HG02885 (cell line): ENCODE data around the gene TADA3.

ENCODE experiments used
- ATAC-seq: cut with Tn5 transposase; IDR thresholded peaks from one replicate; pipeline ENCODE4 v1.9.1; 2021; ENCODE audit warnings: mild to moderate bottlenecking; ENCODE audit not compliant: unreplicated experiment, poor library complexity

TADA3 gene

DNA sequence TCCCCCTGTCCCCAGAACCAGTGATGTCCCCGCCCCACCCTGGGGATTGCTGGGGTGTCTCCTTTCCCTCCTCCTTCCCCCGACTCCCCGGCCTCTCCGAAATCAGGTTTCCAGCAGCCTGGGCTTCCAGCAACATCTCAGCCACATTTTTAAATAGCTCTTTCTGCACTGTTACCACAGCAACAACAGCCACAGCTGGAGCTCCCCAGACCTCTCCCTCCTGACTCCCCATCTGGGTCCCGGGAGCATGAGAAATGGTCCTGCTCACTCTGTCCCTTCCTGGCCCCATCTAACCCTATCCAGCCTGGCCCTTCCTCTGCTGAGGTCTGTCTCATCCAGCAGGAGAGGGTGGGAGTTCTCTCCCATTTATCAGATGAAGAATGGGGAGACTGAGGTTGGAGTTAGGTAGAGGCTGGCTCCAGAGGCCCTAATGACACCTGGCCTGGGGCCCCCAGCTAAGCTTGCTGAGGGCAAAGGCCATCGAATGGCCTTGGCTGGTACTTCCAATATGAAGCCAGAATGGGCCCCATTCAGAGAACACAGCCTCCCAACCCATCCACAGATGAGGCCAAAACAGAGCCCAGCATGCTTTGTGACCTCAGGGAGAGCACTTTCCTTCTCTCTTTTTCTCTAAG lies 24.0 kb downstream of the TADA3 start:
- ATAC-seq: no peak

DNA sequence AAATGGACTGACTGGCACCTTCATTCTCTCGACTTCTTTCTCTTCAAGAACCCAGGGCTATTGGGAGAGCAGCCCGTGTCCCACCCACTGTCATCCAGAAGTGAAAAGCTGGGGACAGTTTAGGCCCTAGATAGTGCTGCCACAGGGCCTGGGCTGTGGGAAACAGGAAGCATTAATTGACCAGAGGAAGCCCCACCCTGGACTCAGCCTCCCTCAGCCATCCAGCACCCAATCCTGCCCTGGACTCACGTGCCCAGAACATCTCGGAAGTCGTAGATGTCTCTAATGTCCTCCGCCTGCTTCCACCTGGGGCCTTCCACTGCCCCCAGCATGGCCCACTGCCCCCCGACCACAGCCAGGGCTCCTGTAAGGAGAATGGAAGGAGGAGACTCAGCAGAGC lies 24.9 kb downstream of the TADA3 start:
- no peak for ATAC-seq

DNA sequence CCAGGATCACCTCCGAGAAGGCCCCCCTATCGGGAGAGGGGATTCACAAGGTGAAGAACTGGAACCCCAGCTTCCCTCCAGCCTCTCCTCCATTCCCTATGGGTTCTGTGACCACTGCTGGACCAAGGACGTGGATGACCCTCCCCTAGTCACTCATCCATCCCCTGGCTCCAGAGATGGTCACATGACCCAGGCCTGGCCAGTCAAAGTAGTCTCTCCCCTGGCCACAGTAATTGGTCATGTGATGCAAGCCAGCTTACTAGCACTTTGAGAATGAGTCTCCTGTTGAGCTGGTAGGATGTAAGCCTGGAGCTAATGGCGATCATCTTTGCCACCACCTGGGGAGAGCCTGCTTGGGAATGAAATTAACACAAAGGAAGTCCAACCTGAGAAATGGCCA lies 26.4 kb downstream of the TADA3 start:
- no peak for ATAC-seq

DNA sequence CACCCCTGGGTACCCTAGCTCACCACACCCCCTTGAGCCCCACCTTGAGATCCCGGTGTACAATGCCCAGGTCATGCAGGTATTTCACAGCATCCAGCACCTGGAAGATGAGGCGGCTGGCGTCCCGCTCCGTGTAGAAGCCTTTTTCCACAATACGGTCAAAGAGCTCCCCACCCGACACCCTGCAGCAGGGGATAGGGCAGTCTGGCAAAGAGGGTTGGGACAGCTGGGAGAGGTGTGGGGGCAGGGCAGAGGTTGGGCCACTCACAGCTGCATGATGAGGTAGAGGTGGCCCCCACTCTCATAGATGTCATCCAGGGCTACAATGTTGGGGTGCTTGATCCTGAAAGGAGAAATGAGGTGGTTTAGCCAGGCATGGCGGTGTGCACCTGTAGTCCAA lies 29.4 kb downstream of the TADA3 start:
- no peak for ATAC-seq

GRCh38 chr3:9761919-9762318 lies 30.4 kb downstream of the TADA3 start:
- ATAC-seq: no peak

DNA sequence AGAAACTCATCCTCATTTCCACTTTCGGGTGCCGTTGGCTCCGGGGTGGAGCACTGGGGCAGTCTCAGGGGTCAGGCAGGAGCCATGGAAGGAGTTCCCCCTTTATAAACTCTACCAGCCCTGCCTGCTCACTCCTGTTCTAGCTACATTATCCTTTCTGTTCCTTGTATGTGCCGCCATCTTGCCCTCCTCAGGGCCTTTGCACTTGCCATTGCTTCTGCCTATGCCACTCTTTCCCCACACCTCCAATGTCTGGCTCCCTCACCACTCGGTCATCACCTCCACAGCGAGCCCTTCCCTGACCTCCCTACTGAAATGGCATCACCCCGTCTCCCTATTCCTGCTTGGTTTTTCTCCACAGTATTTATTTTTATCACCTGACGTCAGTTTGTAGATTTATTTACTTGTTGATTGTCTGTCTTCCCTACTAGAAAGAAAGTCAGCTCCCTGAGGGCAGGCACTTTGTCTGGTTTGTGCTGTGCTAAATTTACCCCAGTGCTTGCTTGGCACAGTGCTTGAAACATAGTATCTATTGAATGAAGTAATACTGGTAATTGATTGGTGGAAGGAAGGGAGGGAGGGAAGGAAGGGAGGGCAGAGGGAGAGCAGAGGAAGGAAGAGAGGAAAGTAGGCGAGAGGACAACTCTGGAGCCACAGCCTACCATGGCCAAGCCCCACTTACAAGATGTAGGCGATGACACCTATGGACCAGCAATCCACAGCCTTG lies 31.3 kb downstream of the TADA3 start:
- no peak for ATAC-seq

DNA sequence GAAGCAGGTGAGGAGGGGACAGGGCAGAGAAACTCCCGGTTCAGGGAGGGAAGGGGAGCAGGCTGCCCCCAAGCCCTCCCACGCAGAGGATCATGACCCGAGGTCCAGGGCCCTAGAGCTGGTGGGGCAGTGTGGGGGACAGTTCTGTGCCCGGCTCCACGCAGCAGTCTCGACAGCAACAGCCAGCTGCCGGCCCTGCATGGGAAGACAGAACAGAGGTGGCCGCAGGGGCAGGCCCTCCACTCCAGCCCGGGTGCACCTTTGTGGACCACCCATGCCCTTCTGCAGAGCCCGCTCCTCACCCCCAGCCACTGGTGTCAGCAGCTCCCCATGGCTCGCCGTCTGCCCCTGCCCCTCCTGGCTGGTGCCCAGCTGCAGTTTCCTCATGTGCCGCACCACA lies 34.8 kb downstream of the TADA3 start:
- no peak for ATAC-seq

- no peak for ATAC-seq
Measured at GRCh38 chr3:9754678-9755077, 37.6 kb downstream of the TADA3 start.

- ATAC-seq: no peak
Measured at GRCh38 chr3:9750556-9751411, 41.5 kb downstream of the TADA3 start.

DNA sequence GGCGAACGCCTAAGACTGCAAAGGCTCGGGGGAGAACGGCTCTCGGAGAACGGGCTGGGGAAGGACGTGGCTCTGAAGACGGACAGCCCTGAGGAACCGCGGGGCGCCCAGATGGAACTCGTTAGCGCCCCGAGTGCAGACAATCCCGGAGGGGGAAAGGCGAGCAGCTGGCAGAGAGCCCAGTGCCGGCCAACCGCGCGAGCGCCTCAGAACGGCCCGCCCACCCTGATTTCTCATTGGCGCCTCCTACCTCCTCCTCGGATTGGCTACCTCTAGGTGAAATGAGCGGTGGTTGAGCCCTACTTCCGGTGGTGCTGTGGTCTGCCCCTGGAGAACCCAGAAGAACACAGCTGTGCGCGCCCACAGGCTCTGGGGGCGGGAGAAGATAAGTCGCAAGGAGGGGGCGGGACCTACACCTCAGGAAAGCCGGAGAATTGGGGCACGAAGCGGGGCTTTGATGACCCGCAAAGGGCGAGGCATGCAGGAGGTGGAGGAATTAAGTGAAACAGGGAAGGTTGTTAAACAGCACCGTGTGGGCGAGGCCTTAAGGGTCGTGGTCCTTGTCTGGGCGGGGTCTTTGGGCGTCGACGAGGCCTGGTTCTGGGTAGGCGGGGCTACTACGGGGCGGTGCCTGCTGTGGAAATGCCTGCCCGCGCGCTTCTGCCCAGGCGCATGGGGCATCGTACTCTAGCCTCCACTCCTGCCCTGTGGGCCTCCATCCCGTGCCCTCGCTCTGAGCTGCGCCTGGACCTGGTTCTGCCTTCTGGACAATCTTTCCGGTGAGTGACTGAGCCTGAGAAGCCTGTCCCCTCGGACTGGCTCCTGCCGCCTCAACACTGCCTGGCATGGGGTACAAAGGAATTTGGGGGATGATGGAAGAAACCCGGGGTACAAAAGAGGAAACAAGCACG lies 42.4 kb downstream of the TADA3 start, which contains the start of gene OGG1:
Gene OGG1 (plus strand): TSS at position 308 of the 911 bp plus-strand sequence. CDS start 335 bp downstream, at position 643.
- ATAC-seq: peak; percentile 91

- no peak for ATAC-seq
Measured at GRCh38 chr3:9749296-9749644, 43.0 kb downstream of the TADA3 start.

GRCh38 chr3:9748031-9748430 lies 44.2 kb downstream of the TADA3 start:
- ATAC-seq: no peak

GRCh38 chr3:9747267-9747666 lies 45.0 kb downstream of the TADA3 start:
- no peak for ATAC-seq

DNA sequence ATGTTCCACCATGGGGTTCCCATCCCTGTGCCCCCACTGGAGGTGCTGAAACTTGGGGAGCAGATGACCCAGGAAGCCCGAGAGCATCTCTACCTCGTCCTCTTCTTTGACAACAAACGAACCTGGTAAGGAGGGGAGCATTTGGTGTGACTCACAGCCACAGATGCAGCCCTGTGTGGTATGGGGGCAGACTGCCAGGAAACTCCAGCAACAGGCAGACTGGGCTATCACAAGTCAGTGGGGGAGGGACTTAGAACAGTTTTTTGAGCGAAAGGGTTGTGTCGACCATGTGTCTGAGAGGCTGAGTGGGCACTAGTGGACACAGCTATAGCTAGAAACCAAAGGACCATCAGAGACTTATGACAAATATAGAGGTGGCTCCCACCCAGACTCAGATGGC lies 45.9 kb downstream of the TADA3 start:
- ATAC-seq: no peak

- ATAC-seq: no peak
Measured at GRCh38 chr3:9745521-9745920, 46.8 kb downstream of the TADA3 start.

DNA sequence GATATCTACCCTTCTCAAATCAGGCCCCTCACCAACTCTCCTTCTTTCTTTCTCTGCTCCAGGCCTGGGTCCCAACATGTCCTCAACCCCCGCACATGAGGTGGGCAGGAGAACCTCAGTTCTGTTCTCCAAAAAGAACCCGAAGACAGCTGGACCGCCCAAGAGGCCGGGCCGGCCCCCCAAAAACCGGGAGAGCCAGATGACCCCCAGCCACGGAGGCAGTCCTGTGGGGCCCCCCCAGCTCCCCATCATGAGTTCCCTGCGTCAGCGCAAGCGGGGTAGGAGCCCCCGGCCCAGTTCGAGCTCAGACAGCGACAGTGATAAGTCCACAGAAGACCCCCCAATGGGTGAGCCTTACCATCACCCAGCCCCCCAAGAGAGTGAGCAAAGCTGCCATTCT lies 48.1 kb downstream of the TADA3 start:
- ATAC-seq: no peak

DNA sequence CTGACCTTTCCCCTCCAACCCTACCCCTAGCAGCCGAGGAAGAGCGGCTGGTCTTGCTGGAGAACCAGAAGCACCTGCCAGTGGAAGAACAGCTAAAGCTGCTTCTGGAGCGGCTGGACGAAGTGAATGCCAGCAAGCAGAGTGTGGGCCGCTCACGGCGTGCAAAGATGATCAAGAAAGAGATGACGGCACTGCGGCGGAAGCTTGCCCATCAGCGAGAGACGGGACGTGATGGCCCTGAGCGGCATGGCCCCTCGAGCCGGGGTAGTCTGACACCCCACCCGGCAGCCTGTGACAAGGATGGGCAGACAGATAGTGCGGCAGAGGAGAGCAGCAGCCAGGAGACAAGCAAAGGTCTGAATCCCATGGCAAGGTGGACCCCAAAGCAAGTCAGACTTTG lies 48.7 kb downstream of the TADA3 start:
- no peak for ATAC-seq

DNA sequence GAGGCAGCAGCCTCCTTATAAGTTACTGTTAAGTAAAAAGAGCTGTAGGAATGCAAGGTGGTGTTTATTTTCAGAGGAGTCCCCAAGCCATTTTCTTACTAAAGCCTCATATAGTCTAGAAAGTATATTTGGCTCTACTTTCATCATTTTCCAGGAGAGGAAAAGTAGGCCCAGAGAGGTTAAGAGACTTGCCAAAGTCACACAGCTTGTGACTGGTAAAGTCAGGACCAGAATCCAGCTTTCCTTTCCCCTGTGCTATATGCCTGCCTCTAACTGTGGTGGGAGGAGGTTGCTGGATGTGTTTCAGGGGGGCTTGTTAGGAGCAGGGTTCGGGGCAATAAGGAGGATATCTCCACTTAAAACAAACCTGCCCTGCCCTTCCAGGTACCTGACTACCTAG lies 49.7 kb downstream of the TADA3 start:
- no peak for ATAC-seq

DNA sequence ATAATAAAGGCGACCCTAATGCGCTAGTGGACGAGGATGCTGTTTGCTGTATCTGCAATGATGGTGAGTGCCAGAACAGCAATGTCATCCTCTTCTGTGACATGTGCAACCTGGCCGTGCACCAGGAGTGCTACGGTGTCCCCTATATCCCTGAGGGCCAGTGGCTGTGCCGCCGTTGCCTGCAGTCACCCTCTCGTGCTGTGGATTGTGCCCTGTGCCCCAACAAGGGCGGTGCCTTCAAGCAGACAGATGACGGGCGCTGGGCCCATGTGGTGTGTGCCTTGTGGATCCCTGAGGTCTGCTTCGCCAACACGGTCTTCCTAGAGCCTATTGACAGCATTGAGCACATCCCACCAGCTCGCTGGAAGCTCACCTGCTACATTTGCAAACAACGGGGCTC lies 53.1 kb downstream of the TADA3 start:
- ATAC-seq: no peak

GRCh38 chr3:9736831-9737230 lies 55.4 kb downstream of the TADA3 start:
- no peak for ATAC-seq
